ENCODE measurements around the gene CTDNEP1.

Gene CTDNEP1

GRCh38 chr17:7280519-7281073 is 29.1 kb upstream of the CTDNEP1 start:
- peak; percentile 87 for DNase-seq (ENCODE audit: low spot score)

- no peak for DNase-seq (ENCODE audit: low spot score)
These were observed 27.9 kb upstream of the CTDNEP1 start for GRCh38 chr17:7279448-7279847.

GRCh38 chr17:7266784-7267183 is 15.2 kb upstream of the CTDNEP1 start:
- DNase-seq (ENCODE audit: low spot score): no peak

GRCh38 chr17:7263801-7264078 is 12.2 kb upstream of the CTDNEP1 start:
- DNase-seq (ENCODE audit: low spot score): no peak

- DNase-seq (ENCODE audit: low spot score): no peak
These were observed 11.6 kb upstream of the CTDNEP1 start for GRCh38 chr17:7262935-7263800.

GRCh38 chr17:7262192-7262934 is 10.8 kb upstream of the CTDNEP1 start, which contains the start of gene CLDN7:
Gene CLDN7, minus strand, starts transcription at chr17:7262478. Its CDS starts 435 bp downstream, at chr17:7262043.
- DNase-seq (ENCODE audit: low spot score): no peak

- no peak for DNase-seq (ENCODE audit: low spot score)
These were observed 10.1 kb upstream of the CTDNEP1 start for GRCh38 chr17:7261379-7262191.

GRCh38 chr17:7260651-7261378 is 9.3 kb upstream of the CTDNEP1 start:
- DNase-seq (ENCODE audit: low spot score): no peak

- DNase-seq (ENCODE audit: low spot score): no peak
These were observed 8.6 kb upstream of the CTDNEP1 start for GRCh38 chr17:7260151-7260550.

- DNase-seq (ENCODE audit: low spot score): no peak
These were observed 8.0 kb upstream of the CTDNEP1 start for GRCh38 chr17:7259555-7259889.

GRCh38 chr17:7258731-7259554 is 7.4 kb upstream of the CTDNEP1 start:
- DNase-seq (ENCODE audit: low spot score): no peak

- no peak for DNase-seq (ENCODE audit: low spot score)
These were observed 5.4 kb upstream of the CTDNEP1 start for GRCh38 chr17:7256766-7257456.

- DNase-seq (ENCODE audit: low spot score): no peak
These were observed 3.0 kb upstream of the CTDNEP1 start for GRCh38 chr17:7254511-7254910.

GRCh38 chr17:7253082-7253481 is 1.5 kb upstream of the CTDNEP1 start:
- DNase-seq (ENCODE audit: low spot score): no peak

- DNase-seq (ENCODE audit: low spot score): peak; percentile 99
These were observed 876 bp upstream of the CTDNEP1 start, which contains the start of gene ELP5 for GRCh38 chr17:7252176-7253043. Gene ELP5, plus strand, starts transcription at chr17:7252215. Its CDS starts 336 bp downstream, at chr17:7252551.

GRCh38 chr17:7250695-7251627 is 573 bp downstream of the CTDNEP1 start:
- DNase-seq (ENCODE audit: low spot score): no peak

- DNase-seq (ENCODE audit: low spot score): no peak
These were observed 1.7 kb downstream of the CTDNEP1 start for GRCh38 chr17:7249830-7250229.

GRCh38 chr17:7249214-7249613 is 2.3 kb downstream of the CTDNEP1 start:
- DNase-seq (ENCODE audit: low spot score): no peak

Data from left forelimb (tissue), 1 donor.